ENCODE results near the gene C20orf144.

Gene C20orf144

DNA sequence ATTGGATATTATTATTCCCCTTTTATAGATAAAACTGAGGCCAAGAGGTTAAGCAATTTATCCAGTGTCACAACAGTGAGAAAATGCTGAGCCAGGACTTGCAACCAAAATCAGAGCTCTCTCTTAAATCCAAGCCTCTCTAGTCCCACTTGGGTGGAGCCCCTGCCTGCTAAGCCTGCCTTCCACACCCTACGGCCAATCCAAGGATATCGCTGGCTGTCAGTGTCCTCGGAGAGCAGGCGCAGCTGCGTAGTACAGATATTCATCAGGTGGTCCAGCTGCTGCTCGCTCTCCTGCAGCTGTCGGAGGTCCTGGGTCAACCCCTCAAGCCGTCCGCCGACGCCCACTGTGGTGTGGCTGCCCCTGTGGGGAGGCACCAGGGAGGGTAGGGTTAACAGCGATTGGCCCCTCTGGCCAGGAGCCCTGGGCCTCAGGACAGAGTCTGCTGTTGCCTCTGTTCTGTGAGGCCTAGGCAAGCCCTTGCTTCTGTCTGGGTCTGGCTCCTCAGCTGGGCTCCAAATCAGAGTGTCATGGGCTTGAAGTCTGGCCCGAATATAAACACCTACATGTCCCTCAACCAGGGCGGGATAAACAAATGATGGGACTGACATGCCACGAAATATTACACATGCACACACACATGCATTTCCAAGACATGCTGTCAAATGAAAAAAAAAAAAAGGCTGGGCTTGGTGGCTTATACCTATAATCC lies 16.0 kb downstream of the C20orf144 start:
- DNase-seq: no peak

DNA sequence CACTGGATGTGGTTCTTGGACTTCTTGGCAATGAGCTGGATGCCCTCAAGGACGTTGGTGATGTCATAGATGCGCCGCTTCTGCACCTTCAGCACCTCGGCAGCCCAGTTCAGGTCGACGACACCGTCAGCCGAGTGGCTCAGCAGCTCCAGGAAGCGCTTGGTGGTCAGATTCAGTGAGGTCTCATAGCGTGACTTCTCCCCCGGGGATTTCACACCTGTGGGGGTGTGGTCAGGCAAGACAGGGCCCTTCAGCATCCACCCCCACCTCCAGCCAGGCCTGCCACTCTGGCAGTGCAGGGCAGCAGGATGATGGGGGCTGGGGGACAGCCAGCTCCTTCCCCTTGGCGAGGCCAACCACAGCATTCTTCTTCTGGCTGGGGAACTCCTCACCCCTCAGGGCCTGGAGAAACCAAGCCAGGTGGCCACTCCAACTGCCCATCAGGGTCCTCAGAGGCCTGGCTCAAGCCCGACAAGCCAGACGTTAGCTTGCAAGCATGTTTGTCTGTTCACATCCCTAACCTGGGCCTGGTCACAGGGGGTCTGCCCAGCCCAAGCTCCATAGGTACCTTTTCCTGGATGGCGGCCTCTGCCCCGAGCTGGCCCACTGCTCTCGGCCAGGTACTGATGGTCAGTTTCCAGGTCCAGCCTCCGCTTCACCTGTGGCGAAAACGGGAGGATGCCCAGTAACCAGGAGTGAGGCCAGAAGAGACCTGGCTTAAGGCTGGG lies 17.8 kb downstream of the C20orf144 start:
- no peak for DNase-seq

DNA sequence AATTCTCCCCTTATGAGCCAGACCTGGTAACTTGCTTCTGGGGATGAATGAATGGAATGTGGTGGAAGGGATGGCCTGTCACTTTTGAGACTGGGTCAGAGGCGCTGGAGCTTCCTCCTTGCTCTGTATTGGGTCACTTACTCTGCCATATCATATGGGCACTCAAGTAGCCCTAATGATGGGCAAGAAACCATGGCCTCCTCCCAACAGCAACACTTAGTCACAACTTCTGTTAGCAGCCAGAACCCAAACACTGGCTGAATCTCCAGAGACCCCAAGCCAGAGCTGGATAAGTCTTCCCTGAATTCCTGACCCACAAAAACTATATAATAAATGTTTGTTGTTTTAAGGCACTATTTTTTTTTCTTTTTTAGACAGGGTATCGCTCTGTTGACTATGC lies 18.6 kb downstream of the C20orf144 start:
- no peak for DNase-seq

DNA sequence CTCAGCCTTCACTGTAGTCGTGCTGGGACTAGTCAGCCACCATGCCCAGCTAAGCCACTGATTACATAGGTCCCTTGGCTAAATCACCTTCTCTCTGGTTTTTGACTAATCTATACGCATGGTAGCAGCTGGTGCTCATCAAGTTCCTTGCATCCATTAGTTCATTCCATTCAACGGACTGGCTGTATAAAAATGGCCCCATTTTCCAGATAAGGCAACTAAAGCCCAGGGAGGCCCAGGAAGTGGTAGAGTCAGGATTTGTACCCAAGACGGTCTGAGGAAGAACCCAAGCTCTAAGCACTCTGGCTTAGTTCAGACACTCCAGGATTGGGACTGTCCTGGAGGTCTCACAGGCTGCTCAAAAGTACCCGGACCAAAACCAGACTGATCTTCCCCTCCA lies 19.2 kb downstream of the C20orf144 start:
- DNase-seq: no peak

DNA sequence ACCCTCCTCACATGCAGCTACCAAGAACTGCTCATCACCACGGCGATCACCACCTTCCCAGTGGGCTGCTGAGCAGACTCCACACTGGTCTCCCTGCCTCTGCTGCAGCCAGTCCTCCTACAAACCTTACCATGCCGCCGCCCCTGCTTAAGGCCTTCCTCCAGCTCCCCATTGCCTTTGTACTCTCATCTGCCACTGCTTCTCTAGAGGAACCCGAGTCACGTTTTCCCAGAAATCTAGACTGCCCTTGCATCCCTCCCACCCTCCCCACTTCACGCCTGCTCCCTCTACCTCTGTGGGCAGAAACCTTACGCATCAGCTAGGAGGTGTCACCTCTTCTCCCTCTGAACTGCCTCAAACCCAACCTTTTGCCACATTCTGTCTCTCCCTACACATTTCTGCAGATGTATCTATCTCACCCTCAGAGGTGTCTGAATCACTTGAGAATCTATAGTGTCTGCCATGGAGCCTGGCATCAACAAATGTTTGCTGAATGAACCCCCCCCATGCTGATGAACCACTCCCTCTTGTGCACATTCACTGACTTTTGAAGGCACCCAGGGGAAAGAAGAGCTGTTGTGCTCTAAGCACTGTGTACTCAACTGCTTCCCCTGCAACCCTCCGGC lies 19.7 kb downstream of the C20orf144 start:
- DNase-seq: no peak

DNA sequence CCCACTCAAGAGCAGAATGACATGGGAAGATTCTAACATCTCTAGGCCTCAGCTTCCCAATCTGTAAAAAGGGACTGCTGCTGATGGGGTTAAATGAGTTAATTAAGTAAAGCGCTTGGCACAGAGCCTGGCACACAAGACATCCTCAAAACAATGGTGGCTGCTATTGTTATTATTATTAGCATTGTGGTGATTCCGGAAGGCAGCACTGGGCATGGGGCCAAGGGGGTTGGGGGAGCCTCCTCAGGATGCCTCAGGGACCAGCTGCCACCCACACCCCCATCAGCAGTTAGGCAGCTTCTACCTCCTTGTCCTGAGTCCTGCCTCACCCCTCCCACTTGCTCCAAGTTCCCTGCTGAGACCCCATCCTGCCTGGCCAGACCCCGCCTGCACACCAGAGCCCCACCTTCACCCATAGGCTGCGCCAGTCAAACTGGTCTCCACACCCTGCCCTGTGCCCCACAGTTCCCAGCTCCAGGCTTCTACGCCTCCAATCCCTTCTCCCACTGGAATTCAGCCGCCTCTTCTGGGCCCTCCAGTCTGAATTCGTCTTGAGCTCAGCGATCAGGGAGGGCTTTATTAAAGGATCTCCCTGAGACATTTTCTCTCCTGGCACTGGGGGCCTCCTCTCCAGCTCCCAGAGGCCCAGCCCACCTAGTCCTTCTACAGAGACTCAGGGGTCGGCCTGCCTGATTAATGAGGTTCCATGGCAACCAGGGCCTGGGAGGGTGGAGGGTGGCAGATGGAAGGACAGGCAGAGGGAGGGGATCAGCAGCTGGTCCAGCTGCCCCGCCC lies 22.6 kb downstream of the C20orf144 start:
- DNase-seq: no peak

DNA sequence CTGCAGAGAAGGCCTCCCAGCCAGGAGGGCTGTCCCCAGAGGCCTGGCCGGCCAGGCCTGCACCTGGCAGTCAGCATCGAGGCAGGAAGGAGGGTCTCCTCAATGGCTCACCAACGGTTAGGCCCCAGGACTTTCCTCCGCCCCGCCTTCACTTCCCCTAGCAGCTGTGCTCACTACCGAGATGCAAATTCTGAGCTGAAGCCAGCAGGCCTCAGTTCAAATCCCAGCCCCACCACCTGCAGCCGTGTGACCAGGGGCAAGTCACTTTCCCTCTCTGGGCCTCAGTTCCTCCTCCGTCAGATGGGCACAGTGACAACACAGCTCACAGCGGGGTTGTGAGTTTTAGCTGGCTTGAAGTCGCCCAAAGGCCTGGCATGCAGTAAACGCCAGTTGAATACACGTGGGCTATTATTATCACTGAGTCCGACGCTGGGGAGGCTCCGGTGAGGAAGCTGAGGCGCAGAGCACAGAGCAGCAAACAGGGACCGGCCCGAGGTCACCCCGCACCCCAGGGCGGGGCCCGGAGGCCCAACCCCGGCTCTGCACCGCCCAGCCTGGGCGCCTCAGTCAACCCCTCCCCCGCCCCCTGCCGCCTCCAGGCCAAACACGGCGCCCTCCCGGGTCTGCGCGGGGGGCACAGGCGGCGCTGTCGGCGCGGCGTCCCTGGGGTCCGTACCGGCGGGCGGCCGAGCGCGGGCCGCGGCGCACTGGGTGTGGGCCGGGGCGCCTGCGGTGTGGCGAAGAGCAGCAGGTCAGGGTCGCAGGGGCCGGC lies 23.4 kb downstream of the C20orf144 start:
- peak; percentile 68 for DNase-seq

DNA sequence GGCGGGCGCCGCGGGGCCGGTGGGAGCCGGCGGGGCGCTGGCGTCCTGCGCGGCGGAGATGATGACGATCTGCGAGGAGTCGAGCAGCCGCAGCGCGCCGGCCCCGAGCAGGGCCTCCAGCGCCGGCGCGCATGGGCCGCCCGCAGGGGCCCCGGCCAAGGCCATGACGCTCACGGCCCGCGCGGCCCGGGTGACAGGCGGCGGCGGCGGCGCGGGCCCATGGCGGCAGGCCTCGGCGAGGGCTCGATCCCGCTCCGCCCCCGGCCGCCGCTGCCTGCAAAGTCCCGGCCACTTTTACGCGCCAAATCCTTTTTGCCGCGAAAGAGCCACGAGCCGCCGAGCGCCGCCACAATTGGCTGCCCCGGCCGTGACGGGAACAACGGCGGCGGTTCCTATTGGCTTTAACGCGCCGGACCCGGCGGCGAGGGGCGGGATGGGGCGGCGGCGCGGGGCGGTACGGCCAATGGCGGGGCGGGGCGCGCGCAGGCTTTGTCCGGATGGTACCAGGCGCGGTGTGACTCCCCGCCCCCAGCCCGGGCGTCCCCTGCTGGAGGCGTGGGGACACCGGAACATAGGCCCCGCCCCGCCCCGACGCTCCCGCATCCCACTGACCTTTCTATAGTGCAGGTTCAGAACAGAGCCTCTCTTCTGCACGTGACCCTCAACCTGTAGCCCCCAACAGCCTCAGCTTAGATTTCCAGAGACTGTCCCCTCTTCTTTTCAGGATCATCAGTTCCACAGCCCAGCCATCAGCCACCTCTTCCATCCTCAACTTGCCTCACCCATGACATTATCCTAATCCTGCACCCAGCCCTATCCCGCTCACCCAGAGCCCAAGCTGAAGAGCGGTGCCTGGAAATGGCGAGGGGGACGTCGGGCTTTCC lies 24.2 kb downstream of the C20orf144 start, which contains the start of gene E2F1:
Gene E2F1, minus strand, starts transcription at position 286 of the 884 bp plus-strand sequence. Its CDS starts 121 bp downstream, at position 165.
- peak; percentile 97 for DNase-seq

DNA sequence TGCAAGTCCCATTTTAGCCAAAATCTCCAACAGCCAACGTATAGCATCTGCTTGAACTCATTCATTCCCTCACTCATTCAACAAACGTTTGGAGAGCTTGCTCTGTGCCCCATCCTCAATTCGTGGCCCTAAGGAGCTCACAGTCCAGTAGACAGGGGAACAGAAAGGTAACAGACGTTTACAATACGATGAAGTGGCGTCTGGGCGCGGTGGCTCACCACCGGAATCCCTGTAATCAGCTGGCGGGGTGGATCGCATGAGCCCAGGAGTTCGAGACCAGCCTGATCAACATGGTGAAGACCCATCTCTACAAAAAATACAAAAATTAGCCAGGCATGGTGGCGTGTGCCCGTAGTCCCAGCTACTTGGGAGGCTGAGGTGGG lies 24.8 kb downstream of the C20orf144 start:
- DNase-seq: no peak

DNA sequence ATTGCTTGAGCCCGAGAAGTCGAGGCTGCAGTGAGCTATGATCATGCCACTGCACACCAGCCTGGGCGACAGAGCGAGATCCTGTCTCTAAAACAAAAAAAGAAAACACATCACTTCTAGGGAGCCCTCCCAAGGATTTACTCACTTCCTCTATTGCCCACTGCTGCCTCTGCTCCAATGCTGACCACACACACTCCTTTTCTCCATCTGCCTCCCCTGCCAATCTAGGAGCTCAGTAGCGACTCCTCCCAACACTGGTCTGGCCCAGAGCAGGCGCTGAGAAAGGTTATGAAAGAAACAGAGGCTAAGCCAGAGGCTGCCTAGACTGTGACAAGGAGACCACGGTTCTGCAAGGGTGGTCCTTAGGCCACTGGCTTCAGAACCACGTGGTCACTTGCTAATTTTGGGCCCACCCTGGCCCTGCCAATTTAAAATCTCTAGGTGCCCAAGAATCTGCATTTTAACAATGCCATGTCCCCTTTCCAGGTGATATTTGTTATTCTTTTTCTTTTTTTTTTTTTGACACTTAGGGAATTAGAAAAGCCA lies 25.3 kb downstream of the C20orf144 start:
- DNase-seq: no peak

DNA sequence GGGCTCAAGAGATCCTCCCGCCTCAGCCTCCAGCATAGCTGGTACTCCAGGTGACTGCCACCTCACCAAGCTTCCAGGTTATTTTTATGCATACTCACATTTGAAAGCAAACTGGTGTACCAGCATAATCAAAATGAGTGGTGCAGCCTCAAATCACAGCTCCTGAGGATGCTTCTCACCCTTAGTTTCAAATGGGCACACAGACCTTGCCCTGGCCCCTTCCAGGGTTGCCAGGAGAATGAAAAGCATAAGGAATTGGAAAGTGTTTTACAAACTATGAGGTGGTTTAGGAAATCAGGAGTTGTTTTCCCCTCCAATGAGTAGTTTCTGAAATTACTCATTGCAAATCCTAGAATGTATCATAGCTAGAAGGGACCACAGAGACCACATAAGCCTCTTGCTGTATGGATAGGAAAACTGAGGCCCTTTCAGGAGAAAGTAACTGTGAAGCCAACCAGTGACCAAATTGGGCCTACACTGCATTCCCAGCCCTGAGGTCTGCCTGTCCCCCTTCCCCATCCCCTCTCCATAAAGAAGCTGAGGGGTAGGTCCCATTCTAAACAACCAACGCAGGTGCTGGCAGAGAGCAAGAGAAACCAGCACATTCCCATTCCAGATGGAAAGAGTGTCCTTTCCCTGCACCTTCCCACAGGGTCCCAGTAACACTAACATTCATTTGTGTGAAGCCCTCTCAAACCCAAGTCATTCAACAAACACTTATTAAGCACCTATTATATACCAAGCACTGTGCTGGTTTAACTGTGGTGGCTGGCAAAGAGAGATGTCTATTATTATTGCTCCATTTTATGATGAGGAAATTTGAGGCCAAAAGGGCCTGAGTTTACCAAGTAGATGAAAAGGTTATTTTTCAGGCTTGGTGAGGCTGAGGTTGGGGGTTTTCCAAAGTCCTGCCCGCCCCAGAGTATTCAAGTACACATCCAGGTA lies 26.1 kb downstream of the C20orf144 start:
- no peak for DNase-seq

DNA sequence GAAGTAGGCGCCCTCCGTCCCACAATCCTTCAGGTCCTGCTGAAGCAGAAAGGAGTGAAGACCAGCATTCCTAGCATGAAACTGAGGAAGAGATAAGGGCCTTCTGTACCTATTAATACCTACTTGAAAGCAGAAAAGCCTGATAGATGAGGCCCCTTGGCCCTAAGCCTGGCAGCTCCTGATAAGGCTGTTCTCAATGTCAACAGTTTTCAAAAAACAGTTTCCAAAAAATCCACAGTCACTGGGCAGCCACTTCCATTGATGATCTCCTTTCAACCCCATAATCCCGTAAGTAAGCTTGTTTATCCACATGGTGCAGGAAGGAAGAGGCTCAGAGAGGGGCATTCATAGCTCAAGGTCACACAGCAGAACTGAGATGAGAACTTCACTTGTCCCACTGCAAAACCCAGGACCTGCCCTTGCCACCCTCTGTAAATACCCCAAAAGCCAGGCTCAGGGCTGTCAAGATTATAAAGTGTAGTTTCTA lies 26.9 kb downstream of the C20orf144 start:
- no peak for DNase-seq

DNA sequence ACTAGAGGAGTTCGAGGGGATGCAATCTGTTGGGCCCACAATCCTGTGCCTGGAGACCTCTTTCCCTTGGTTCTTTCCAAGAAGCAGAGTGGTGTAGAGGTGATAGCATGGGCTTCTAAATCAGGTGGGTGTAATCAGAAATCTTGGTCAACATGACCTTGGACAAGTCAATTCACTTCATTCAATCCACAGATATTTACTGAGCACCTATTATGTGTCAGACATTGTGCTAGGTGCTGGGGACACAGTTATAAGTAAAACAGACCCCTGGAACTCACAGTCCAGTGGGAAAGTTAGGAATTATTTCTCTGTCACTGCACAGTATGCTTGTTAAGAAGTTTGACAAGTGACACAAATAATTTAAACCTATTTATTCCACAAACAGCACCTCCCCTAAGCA lies 27.4 kb downstream of the C20orf144 start:
- DNase-seq: no peak

DNA sequence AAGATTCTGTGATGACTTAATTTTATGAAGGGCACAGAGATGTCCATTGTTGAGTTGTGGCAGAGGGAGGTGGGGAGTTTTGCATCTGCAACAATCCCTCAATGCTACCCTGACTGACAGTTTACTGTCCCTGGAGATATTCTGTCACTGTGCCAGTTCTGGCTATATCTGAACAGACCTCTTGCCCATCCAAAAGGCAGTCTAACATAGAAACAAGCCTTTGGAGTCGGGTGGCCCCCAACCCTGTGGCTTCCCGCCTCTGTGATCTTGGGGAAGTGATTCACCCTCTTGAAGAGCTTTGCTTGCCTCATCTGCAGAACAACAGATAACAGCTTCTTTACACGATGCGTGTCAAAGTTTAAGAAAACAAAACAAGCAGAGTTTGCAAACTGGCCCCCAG lies 27.8 kb downstream of the C20orf144 start:
- DNase-seq: no peak

DNA sequence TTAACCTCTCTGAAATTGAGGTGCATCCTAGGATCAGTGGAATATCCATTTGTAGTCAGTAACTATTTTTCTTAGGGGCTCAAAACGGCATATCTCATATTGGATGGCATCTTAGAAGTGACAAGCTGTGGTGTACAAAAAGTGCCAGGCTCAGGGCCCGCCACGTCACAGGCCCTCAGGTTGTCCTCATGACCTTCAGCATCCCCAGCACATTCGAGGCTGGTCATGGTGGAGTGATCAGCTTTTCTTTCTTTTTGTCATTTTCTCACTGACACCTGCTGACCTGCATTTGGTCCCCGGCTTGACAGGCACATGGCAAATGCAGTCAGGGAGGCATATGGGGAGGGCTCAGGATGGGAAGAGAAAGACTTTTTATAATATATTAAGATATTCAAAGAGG lies 31.2 kb downstream of the C20orf144 start:
- DNase-seq: no peak

DNA sequence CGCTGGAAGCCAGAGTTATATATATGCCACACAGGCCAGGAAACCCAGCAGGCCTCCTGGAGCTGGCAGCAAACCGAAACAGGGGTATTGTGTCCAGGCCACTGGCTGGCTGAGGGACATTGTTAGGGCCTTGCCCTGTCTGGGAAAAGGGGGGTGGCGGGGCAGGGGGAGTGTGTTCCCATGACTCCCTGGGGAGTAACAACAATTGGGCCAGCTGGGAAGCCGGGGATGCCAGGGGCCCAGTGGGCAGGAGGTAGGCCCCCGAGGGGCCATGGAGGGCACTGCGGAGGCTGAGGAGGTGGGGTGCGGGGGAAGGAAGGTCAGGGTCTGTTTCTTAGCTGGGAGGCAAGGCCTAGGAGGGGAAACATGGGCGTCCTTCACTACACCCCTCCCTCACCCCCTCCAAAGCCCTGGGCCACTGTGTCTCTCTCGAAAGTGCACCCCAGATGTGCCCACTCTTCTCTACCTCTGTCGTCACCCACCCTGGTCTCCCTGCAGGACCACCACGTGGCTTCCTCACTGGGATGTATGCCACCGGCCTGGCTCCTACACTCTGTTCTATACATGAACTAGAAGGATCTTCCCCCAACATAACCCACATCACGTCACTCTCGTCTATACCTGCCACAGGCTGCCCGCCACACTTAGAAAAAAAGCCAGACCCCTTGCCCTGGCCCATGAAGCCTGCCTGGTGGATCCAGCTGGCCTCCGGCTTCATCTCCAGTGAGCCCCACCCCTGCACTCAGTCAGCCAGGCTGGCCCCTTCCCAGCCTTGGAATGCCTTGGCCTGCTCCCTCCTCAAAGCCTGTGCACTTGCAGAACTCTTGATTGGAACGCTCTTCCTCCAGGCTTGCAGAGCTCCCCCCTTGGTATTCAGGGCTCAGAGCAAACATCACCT lies 31.9 kb downstream of the C20orf144 start:
- DNase-seq: peak; percentile 77

DNA sequence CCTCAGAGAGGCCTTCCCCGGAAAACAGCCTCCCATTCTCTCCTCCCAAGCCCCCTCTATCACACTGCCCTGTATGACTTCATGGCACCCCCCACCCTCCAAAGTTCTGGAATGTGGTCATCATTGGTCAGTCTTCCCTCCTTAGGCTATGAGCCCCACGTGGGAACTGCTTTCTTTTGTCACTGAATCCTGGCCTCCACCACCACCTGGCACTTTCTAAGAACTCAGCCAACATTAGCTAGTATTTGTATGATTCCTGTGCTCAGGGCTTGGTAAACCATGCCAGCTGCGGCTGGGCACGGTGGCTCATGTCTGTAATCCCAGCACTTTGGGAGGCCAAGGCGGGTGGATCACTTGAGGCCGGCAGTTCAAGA lies 32.5 kb downstream of the C20orf144 start:
- DNase-seq: no peak

DNA sequence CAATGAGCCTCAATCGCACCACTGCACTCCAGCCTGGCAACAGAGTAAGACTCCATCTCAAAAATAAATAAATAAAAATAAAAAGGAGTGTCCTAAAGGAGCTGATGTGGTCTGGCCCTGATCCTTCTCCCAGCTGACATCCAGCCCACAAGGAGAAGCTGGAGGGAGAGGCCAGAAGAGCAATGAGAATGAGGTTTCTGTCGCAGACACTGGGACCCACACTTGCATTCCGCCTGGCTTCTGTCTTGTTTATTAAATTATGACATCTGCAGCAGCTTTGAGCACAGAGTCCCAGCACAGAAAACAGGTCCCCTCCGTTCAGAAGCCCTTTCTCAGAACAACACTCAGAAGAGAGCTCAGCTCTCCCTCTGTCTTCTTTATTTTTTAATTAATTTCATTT lies 34.3 kb downstream of the C20orf144 start:
- no peak for DNase-seq

DNA sequence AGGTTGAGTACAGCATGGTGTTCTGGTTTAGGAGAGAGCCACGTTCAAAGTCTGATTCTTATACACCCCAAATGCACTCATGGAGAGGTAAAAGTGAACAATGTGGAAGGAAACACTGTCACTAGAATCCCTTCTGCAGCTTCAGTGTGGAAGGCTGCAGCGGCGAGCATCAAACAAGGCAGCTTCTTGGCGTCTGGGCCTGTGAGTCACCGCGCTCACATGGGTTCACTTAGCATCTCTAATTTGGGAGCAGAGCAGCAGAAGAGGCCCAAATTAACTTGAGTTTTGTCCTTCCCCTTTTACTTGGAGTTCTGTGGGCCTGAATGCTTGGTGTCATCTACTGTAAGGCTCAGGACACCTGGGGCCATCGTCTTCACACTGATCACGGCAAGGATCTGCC lies 35.0 kb downstream of the C20orf144 start:
- DNase-seq: peak; percentile 70
